Stromal cell of bone marrow (primary cell): Measurements from ENCODE around the gene CDH22.

Experiments
- DNase-seq: peaks from one replicate; pipeline ENCODE4 v3.0.0-alpha.2; 2012; ENCODE audit warnings: low read depth

Gene CDH22

DNA sequence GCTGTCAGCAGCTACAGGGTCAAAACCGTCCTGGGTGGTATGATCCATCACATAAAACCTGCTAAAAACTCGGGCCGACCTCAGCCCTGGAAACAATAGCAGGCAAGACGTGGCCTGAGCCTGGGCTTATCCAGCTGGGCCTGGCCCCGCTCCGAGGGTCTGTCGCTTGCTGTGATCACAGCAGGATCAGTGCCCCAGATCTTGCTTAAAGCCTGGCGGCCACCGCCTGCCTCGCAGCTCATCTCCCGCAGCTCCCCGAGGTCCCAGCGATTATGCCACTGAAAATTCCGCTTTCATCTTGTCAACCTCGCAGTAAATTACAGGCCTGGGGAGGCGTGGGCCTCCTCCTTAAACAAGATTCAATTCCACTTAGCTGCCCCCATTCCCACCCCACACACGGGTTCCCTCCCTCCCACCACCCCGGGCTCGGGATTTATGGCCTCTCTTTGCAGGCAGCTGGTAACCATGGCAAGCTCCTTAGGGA lies 40.1 kb downstream of the CDH22 start:
- DNase-seq, result no peak

DNA sequence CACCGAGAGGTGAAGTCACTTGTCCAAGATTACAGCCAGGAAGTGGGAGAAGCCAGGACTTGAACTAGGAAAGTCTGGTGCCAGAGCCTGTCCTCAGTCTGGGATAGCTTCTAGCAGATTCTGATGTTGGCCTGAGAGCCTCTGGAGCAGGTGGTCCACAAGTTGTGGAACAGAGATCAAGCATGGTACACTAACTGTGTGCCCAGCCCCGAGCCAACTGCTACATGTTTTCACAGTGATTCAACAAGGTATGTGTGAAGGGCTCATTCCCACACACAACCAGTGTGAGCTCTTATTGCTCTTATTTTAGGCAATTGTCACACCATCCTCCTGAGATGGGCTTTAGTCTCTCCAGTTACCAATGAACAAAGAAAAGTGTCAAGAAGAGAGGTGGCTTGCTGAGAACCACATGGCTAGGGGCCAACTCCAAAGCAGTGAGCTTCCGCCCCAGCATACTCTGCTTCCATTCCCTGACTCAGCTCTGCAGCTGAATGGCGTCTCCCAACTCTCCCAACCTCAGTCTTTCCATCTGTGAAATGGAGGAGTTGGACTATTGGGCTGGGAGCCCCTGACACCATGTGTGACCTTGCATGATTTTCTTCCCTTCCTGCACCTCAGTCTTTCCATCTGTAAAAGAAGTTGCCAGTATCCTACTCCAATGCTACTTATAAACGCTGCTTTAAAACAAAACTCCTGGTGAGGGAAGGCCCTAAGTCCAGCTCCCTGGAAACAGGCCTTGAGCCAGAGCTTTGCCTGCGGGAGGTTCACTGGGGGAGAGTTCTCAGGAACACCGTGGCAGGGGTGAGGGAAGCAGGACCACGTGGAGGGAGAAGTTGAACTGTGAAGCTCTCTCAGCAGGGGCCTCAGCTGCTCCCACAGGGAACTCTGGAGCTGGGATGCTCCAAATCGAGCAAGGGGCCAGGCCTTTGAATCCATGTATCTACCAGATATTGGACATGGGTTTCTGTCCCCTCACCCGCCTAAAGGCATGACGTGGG lies 40.9 kb downstream of the CDH22 start:
- DNase-seq, result no peak

DNA sequence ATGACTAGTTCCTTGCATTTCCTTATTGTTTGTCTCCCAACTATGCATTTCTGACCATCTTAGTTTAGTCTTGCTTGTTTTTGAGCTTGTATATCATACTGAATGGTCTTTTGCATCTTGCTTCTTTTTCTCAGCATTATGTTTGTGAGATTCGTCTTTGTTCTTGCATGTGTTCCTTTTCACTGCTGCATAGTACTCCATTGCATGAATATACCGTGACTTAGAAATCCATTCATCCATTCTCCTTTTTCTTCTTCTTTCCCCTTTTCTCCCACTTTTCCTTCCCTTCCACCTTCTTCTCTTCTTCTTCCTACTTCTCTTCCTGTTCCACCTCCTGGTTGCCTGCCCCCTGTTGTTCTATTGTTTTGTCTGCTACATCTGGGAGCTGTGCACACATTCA lies 42.8 kb downstream of the CDH22 start:
- no peak for DNase-seq

DNA sequence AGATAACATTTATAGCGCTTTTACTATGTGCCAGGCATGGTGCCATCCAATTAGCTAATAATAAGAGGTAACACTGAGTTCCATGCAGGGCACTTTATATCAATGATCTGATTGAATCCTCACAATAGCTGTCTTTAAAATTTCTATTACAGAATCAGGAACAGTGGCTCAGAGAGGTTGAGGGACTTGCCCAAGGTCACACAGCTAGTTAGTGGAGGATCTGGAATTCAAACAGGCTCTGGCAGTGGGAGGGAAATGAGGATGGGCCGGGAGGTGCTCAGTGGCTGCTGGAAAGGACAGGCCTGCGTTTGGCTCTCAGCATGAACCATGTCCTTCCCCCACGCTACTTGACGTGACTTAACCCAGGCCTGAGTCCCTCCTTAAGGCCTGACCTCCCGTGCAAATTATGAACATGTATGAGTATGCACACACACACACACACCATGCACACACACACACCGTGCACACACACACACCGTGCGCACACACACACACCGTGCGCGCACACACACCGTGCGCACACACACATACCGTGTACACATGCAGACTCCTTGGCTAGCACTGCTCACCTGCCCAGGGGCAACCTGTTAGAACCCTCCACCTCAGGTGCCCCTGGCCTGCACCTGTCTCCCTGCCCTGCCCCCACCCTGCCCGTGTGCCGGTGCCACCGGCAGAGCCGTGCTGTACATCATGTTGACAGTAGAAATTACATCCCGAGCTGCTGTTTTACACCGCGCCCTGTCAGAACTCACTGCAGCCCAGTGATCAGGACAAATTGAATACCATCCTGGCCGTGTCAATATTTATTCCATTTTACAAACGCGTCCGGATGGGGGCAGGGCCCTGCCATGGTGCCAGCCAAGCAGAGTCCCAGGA lies 43.7 kb downstream of the CDH22 start:
- no peak for DNase-seq

DNA sequence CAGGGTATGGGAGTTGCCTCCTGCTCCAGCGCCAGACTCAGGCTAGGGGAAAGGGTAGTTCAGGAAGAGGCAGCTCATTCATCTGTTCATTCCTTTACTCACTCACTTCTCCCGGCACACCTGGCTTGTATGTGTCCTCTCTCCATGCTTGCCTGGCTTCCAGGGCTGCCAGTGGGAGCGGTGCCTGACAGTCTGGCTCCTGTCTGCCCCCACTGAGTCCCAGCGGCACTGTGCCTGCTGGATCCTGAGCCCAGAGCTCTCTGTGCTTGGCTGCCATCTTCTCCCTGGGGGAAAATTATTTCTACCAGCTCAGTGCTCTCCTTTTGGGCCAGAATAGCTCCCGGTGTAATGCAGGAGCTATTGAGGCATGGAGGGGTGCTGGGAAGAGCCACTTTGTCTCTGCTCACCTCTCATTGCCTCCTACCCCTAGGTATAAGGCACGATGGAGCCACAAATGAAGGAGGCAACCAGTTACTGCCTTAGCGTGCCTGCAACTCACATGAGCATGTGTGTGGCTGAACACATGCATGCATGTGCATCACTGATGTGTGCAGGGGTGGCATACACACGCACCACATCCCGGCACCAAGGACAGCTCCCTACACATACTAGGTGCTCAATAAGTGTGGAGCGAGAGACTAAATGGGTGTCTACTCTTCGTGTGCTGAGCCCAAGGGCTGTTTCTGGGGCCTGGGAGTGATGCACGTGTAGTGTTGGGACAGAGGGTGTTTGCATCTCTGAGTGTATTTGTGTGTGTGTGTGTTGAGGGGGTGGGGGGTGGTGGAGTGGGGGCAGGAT lies 46.6 kb downstream of the CDH22 start:
- no peak for DNase-seq

DNA sequence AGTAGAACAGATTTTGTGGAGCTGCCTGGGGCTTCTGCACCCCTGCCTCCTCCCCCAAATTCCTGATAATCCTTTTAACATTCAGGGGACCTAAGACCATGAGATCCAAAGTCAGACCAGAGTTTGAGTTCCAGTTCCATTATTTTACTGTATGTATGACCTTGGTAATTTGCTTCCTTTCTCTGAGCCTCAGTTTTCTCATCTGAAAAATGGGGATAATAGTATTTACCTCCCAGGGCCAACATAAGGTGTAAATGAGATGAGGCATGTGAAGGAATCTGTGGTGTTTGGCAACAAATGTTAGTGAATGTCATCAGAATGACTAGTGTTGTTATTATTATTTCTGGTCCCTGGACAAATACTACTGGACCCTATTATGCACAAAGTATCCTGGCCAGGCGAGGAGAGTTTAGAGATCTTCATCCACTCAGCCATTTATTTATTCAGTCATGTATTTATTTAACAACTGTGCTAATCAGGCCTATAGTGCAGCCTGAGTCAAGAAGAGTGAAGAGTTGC lies 47.3 kb downstream of the CDH22 start:
- no peak for DNase-seq

DNA sequence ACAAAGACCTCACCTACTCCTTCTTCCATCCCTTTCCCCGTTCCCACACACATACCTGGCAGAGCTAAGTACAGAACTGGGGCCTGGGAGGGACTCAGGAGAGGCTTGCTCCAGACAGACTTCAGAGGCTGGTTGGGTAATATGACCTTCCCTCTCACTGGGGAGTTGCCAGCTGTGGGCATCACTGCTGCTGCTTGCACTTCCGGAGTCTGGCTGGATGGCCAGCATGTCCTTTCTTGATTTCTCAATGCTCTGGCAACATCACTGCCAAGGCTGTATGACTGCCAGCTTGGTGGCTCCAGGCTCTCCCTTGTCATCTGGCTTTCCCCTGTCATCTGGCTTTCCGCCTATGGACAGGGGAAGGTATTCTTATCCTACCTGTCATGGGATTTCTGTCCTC lies 47.8 kb downstream of the CDH22 start:
- no peak for DNase-seq

DNA sequence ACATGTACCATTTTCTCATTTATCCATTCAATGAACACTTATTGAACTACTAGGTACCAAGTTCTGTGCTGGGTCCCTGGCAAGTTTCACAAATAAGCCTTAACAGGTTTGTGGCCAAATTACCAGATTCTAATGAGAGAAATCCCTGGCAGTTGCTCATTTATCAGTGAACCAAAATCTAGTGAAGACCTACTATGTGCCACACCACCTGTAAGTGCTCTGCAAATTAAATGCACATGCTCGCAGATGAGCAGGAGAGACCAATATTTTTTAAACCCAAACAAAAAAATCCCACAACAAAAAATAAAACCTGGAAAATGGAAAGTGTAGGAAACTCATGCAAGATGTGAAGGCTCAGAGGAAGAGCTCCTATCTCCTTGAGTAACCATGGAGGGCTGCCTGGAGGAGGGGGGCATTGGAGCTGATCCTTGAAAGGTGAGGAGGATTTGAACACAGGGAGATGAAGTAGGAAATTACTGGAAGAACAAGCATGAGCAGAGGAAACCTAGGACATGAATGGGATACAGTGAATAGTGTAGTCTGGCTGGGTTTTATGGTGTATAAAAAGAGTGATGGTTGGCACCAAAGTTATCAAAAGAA lies 48.9 kb downstream of the CDH22 start:
- DNase-seq, result no peak

DNA sequence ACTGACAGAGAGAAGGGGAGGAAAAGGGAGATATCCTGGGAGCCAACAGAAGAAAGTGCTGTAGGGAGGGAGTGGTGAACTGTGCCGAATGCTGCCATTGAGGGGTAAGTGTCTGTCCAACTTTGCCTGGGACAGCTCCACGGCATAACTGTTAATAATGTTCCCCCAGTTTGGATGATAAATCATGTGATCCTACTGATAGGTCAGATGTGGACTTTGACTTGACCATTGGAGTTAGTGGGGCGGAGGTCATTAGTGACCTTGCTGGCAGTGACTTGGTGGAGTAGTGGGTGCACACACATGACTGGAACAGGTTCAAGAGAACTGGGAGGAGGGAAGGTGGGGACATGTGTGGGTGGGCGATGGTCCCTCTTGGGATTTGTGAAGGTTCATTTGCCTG lies 50.4 kb downstream of the CDH22 start:
- no peak for DNase-seq

DNA sequence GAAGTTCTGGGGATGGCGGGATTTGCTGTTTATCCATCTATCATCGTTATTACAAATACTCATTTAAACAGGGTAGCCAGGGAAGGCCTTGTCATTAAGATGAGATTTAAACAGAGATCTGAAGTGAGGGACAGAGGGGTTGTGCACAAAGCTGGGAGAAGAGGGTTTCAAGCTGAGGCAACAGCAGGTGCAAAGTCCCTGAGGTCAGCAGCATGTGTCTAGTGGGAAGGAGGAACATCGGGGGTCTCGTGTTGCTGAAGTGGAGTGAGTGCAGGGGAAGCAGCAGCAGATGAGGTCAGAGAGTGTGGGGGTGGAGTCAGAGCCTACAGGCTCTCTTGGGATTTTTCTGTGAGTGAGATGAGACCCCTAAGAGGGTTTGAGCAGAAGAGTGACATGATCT lies 52.0 kb downstream of the CDH22 start:
- DNase-seq, result no peak

DNA sequence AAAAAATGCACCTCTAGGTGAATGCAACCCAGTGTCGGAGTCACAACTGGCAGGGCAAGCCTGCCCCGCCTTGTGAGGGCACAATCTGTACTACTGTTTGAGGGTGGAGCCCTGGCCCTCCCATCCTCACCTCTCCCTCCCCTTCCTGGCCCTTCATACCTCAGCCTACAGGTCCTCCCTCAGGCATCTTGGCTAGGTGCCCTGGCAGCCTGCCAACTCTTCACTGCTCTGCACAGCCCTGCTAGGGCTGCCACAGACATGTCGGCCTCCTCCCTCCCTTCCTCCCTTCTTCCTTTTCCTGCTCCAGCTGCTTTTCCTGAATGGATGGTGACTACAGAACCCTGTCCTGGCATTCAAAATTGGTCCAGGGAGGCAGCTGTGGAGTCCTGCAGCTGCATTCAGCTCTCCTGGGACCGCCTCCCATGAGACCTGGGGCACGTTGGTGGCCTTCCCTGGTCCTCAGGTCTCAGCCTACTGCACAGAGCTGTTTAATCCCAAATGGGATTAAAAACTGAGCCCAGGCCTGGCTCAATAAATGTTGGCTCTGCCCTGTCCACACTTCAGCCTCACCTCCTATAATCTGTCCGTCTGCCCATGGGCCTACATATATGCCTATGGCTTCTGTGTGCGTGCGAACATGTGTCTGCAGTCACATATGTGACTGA lies 52.7 kb downstream of the CDH22 start:
- DNase-seq, result no peak

DNA sequence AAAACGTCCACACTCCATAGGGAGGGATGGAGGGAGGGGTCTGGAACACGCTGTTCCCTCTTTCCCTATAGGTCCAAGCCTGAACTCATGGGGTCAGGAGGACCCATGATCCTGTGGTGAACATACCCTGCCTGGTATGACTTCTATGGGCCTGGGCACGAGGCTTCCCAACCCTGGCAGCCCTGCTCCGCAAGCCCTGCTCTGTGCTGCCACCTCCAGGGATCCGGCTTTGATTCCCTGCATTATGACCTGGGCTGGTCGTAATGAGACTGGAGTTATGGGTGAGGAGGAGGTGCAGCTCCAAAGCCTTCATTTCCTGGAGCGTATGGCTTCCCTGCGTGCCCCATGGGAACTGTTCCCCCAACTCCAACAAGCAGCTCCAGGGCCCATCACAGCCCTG lies 54.9 kb downstream of the CDH22 start:
- DNase-seq, result no peak

DNA sequence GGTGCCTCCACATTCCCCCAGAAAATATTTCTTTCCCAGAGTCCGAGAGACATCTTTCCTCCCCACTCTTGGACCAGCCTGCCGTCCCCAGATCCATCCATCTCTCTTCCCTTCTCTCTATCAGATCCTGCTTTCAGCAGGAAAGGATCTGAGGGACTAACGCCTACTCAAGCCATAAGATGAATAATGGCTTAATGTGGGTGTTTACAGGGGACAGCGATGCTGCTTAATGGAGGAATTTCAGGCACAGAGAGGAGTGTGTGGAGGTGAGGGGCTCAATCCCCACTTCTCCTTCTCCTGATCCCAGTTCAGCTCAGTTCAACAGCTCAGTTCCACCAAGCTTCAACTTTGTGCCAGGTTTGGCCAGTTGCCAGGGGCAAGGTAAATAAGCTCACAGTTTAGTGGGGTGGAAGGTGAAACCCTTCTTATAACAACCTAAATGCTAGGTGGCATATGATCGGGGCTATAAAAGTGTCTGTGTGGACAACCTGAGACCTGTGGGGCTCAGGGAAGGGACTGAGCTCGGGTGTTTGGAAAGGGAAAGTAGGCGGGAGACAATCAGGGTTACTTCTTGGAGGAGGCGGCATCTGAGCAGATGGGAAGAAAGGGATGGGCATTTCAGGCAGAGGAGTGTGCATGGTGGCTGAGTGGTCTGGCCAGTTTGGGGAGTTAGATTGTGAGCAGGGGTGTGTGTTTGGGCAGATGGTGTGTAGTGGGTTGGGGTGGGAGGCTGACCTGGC lies 55.8 kb downstream of the CDH22 start:
- DNase-seq, result no peak

DNA sequence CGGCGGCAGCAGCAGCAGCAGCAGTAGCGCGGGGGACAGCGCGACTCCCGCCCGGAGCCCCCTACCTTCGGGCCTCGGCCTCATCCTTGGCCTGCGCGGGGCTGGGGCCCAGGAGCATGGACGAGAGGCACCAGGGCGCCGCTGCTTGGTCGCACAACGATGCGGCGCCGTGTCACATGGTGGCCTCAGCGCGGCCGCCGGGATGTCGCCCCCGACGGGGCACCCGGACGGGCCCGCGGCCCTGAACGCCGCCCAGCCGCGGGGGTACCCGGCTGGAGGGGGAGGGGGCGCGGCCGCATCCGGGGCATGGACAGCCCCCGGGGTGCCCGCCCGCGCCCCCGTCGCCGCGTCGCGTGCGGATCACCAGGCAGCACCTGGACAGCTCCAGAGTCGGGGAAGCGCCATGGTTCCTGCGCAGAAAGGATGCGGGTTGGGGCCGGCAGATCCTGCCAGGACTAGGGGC lies 57.1 kb downstream of the CDH22 start:
- no peak for DNase-seq

DNA sequence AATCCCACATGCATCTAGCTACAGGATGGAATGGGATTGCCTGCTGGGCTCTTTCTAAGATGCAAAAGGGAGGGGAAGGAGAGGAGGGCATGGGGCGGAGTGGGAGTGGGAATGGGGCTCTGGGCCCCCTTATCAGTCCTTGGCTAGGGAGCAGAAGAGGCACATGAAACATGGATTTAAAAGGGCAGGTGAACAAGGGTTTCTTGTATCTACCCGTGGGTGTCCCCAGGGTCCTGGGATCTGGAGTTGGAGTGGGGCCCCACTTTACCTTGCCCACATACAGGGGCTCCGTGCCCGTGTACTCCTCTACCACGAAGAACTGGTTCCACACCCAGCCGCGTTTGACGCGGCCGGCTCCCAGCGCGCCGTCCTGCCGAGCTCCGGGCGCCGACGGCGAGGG lies 57.5 kb downstream of the CDH22 start:
- DNase-seq, result no peak

DNA sequence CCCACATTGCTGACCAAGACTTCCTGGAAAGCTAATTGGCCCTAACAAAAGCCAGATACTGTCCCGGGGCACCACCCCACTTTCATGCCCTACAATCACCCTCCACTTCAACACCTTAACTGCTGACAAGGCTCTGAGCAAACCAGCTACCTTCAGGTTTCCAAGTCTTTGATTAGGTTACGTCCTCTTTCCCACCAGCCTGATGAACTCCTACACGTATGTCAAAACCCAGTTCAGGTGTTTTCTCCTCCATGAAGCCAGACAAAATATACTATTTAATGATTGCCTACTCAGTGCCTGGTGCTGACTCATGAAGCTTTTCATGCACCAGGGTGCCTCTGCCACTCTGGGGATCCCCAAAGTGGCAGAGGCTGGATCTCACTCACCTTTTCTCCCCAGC lies 58.6 kb downstream of the CDH22 start:
- DNase-seq, result no peak

DNA sequence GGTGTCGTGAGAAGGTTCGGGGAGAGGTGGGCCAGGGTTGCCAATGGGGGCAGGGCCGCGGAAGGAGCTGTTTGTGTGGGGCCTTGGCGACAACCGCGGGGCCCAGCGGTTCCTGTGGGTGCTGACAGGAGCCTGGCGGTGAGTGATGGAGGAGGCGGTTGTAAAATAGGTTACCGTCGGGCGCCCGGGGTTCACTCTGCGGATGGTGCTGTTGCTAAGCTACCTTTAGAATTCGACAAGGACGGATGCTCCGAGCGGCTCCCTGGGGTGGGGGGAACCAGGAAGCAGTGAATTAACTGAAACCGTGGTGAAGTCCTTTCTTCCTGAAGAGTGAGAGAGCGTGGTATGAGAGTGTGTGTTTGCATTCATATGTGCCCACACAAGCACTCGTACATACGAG lies 61.7 kb downstream of the CDH22 start:
- no peak for DNase-seq

DNA sequence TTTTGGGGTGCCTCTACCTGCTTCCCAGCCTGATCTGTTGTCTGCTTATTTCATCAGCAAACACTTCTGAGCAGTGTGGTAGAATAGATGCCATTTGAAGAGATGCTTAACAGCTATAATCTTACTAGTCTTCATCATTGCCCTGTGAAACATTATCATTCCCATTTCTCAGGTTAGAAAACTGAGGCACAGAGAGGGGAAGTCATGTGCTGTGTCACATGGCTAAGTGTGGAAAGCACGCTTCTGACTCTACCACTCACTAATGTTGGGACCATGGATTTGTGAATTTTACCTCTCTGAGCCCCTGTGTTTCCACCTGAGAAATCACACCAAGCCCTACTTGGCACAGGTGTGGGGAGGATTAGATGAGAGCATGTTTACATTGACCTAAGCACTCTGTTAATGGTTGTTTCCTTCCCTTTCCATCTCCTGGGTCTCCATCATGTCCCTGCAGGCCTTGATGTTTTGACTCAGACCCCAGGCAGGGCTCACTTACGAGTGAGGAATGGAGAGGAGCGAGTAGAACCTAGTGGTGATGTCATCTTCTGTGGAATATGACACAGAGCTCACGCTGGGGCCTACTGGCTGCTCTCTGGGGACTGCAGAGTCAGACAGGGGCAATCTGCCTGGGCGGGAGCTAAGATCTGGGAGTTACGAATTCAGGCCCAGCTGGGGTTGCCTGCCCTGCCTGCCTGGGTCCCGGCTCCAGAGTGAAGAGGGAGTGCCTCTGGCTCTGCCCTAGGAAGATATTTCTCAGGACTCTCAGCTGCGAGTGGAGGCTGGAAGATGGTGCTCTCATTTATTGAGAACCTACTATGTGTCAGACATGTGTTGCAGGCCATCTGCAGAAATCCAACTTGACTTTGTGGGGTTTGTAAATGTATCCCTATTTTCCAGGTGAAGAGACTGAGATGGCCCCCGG lies 64.3 kb downstream of the CDH22 start:
- peak; percentile 34 for DNase-seq

DNA sequence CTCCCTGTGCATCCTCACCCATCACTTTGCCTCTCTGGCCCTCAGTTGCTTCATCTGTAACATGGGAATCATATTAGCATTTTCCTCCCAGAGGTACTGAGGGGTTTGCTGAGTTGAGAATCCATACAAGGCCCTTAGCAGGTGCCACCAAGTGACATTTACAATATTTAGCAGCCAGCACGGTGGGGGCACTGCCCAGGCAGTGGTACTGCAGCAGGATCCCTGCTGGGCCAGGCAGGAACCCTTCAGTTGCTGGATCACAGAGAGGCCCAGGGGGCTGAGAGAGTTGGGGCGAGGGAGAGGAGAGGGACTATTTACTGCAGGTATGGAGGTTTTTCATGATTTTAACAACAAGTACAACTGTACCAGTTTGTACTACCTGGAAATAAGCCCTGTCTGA lies 65.9 kb downstream of the CDH22 start:
- DNase-seq, result no peak
